Measurements from ENCODE around the gene MAGED1. TPM values are rescaled to one million over a fixed set of nuclear protein-coding genes. Genes with fewer than 3 reads are reported as not detected.

The MAGED1 gene
- total RNA-seq, 1 donor, result 226 TPM

- TF ChIP-seq, protein P1, sequence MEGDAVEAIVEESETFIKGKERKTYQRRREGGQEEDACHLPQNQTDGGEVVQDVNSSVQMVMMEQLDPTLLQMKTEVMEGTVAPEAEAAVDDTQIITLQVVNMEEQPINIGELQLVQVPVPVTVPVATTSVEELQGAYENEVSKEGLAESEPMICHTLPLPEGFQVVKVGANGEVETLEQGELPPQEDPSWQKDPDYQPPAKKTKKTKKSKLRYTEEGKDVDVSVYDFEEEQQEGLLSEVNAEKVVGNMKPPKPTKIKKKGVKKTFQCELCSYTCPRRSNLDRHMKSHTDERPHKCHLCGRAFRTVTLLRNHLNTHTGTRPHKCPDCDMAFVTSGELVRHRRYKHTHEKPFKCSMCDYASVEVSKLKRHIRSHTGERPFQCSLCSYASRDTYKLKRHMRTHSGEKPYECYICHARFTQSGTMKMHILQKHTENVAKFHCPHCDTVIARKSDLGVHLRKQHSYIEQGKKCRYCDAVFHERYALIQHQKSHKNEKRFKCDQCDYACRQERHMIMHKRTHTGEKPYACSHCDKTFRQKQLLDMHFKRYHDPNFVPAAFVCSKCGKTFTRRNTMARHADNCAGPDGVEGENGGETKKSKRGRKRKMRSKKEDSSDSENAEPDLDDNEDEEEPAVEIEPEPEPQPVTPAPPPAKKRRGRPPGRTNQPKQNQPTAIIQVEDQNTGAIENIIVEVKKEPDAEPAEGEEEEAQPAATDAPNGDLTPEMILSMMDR (IDR thresholded peaks at IDR 0.05; ENCODE audit: insufficient read depth, low read length), result no peak
- DNase-seq (ENCODE audit: low read depth), result no peak
- no peak overlapping the region for H3K4me3 ChIP-seq (ENCODE audit: low read depth, low read length)
Observed at GRCh38 chrX:51917604-51918003, 24.2 kb downstream of the MAGED1 start.

DNA sequence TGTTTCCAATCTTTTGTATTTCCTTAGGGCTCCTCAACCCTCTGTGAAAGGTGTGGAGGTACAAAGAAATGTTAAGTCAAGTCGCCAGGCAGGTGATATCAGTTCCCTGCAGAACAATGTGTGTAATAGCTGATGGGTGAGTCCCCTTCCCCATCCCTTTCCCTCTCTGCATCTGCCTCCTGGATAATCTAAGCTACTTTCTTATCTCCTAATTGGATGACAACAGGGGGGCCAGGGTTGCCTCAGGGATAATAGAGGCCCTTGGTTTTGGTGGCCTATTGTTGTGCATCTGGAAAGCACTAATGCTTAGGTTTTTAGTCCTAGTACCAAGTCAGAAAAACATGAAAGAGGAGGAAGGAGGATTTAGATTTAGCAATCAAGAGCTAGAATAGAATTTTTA is 29.1 kb downstream of the MAGED1 start:
- TF ChIP-seq, protein P1 (IDR thresholded peaks at IDR 0.05; ENCODE audit: insufficient read depth, low read length), result no peak
- DNase-seq (ENCODE audit: low read depth), result no peak
- H3K4me3 ChIP-seq (ENCODE audit: low read depth, low read length), result no peak overlapping the region

GRCh38 chrX:51931566-51932150 is 38.2 kb downstream of the MAGED1 start:
- H3K4me3 ChIP-seq (ENCODE audit: low read depth, low read length), result no peak overlapping the region
- TF ChIP-seq, protein P1 (IDR thresholded peaks at IDR 0.05; ENCODE audit: insufficient read depth, low read length), result no peak
- DNase-seq (ENCODE audit: low read depth), result peak; percentile 56

Small RNA genes lying within 50 kb of the gene (small RNA-seq; reads per million reads assigned to genes)
- gene AL929410.2 (not detected), gene RNU6-504P (not detected)

Other genes starting within 250 kb of the MAGED1 start
- gene CENPVL2, start 210.8 kb upstream of the MAGED1 start, total RNA-seq (ENCODE audit: low replicate concordance), result 0.41 TPM in 1 of 2 replicates, not detected in the other
- 0.41 TPM in 1 of 2 replicates, not detected in the other for gene CENPVL1, start 183.1 kb upstream of the MAGED1 start, total RNA-seq (ENCODE audit: low replicate concordance)
- 9.8 and 11.5 TPM in 2 replicates for gene GSPT2, start 150.2 kb upstream of the MAGED1 start, total RNA-seq (ENCODE audit: low replicate concordance)
- gene MAGED4B, start 175.6 kb downstream of the MAGED1 start, total RNA-seq (ENCODE audit: low replicate concordance), result 10.8 and 23.8 TPM in 2 replicates

All from fibroblast of the aortic adventitia (primary cell).